GM18951 (cell line): ENCODE data around the gene ADAM22.

Experiments
- POLR2A ChIP-seq: IDR thresholded peaks from 4 replicates; pipeline ENCODE4 v1.6.1; 2011; ENCODE audit warnings: mild to moderate bottlenecking; ENCODE audit not compliant: insufficient read length, insufficient read depth; ENCODE audit errors: extremely low read depth
- in situ Hi-C: fragments of 300-500 bp; cut with MboI; formaldehyde crosslinking; loops from one replicate; pipeline ENCODE4 v1.12.0; 2022; ENCODE audit warnings: low sequenced_read_pairs, mixed read lengths, inconsistent platforms; ENCODE audit not compliant: unreplicated experiment

Gene ADAM22

DNA sequence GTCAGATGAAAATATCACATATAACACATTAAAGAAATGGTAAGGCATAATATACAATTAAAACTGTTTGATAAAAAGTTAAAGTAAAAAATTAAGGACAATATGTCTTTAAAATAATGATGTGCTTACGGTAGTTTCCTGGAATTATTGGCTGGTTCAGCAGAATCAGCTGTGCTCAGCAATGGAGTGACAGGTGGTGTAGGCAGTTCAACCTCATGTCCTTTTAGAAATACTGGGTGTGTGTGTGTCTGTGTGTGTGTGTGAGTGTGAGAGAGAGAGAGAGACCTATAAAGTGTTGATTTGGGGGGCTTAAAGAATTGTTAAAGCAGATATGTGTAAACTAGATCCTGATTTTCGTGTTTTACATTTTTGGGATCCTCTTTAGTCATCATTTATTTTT lies 141.2 kb downstream of the ADAM22 start:
- TF ChIP-seq POLR2A: no peak
- in situ Hi-C loops: no loop called here

- in situ Hi-C loops: no loop called here
- TF ChIP-seq POLR2A: no peak
Observed at GRCh38 chr7:88083883-88084282, 149.8 kb downstream of the ADAM22 start.

DNA sequence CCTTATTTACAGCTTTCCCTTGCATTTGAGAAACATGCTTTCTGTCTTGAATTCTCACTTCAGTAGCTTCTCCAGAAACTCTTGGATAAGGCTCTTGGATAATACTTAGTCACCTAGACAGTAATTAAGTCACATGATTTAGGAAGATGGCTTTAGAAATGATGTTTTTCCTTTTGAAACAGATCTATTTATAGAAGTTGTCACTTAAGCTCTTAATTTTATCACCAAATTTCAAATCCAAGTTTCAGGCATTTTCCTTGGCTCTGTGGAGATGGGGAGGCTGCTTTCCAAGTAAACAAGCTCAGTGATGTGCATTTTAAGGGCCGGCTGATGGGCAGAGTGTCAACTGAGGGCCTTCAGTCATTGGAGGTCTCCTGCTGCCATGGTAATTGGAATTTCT lies 155.5 kb downstream of the ADAM22 start:
- in situ Hi-C loops: no loop called here
- TF ChIP-seq POLR2A: no peak

- no peak for TF ChIP-seq POLR2A
- in situ Hi-C loops: no loop called here
Observed at GRCh38 chr7:88090240-88090639, 156.2 kb downstream of the ADAM22 start.

DNA sequence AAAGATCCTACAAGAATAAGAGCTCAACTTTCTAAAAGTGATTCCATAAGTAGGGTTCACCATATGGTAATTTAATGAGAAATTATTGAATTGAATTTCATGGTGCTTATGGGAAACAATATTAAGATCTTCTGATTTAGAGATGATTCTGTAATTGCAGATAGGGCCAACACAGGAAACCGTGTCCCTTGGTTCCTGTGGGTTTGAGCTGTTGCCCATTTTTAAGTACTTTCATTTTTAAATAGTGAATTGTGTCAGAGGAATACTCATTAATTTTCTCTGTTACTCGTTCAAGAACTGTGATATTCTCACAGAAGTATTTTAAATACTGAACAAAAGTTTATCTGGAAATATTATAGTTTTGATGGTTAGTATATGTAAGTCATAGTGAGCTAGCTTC lies 156.6 kb downstream of the ADAM22 start:
- TF ChIP-seq POLR2A: no peak
- in situ Hi-C loops: no loop called here

DNA sequence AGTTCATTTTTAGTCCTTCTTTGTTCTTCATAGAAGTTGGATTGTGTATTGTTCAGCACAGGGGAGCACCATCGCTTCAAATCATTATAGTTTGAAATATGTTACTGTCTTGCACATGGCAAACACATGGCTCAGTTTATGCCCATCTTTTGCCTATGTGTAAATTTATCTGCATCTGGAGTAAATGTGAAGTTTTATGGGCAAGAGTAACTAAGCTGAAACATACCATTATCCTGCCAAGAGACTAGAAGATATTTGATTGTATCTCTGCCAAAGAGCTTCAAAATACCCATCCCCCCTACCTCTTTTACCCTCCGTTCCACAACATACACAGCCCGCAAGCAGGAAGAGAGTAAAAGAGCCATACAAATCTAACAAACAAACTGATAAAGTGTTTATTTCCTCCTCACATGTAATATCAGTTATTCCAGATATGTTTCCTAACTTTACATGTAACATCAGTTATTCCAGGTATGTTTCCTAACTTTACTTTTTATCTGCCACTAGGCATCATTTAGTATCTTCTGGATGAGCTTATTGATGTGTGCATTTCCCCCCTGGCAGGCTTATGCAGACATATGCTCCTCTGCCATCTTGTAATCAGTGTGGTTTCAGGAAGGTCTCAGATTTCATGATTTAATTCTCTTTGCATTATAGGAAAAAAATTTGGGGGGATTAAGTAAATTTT lies 158.1 kb downstream of the ADAM22 start:
- no peak for TF ChIP-seq POLR2A
- in situ Hi-C loops: no loop called here

DNA sequence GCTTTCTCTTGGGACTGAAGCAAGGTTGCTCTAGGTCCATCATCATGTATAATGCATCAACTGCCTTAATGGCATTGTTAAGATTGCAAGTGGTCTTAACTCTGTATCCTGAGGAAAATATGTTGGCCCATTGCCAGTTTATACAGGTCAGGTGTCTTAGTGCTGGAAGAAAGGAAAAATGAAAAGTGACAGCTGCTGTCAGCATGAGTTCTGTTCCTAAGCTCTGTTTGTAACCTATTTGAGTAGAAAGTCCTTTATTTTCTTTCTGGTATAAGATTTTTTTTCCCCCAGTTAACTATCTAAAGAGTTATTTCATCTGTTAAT lies 158.6 kb downstream of the ADAM22 start:
- in situ Hi-C loops: no loop called here
- no peak for TF ChIP-seq POLR2A

DNA sequence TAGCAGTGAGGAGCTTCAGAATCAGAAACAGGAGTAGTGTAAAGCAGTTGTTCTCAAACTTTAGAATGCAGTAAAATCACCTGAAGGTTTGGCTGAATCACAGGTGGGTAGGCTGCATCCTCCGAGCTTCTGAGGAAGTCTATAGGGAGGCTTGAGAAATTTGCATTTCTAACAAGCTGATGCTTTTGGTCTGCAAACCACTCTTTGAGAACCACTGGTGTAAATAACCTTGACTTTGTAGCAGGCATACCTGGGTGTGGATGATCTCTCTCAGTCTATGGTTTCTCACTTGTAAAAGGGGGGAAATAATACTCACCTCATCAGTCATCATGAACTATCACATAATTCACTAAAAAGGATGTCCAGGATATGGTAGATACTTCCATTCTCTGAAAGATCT lies 167.7 kb downstream of the ADAM22 start:
- TF ChIP-seq POLR2A: no peak
- in situ Hi-C loops: no loop called here

DNA sequence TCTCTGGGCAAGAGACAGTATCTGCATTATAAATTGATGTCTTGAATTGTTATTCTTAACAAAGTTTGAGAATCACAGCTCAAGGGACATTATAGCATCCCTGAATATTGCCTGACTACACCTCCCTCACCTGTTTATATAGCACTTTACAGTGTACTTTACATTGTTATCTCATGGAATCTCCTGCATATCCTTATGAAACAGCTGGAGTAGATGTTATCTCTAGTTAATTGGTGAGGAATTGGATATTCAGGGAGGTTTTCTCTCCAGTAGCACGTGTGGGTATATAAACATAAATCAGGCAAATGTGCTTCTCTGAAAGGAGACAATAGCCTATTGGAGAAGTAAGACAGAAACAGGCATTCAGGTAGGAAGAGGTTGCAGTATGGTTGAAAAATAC lies 168.6 kb downstream of the ADAM22 start:
- TF ChIP-seq POLR2A: no peak
- in situ Hi-C loops: no loop called here

- no peak for TF ChIP-seq POLR2A
- in situ Hi-C loops: no loop called here
Observed at GRCh38 chr7:88104732-88105131, 170.7 kb downstream of the ADAM22 start.

- TF ChIP-seq POLR2A: no peak
- in situ Hi-C loops: no loop called here
Observed at GRCh38 chr7:88105231-88105630, 171.2 kb downstream of the ADAM22 start.

GRCh38 chr7:88106434-88106833 lies 172.4 kb downstream of the ADAM22 start:
- in situ Hi-C loops: no loop called here
- TF ChIP-seq POLR2A: no peak

- in situ Hi-C loops: loop anchor here (5.0 kb wide), 1 partner anchor 307 kb away; no protein-coding TSS in a partner anchor
Observed at GRCh38 chr7:88109612-88110011, 175.6 kb downstream of the ADAM22 start.

DNA sequence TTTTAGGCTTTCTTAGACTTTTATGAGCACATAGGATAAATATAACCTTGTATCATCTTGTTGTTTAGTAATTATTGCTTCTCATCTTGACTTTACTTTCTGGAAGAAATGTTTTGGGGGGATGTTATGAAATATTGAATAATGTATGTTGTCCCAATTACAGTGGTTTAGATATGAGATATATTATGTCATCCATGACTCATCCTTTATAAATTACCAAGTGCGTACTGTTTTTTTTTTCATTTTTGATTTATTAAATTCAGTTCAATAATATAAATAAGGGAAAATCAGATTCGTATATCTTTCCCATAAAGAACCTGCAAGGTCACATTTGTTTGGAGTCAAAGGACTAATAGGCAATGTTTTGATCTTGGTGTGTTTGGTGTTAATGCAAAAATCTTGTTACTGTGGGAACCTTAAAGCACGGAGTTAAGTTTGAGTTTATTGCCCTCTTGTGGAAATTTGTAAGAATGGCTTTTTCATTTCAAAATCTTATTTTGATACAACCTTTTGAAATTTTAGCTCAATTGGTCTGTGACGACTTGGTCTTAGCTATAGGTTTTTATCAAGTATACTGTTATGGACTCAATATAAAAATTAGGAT lies 177.2 kb downstream of the ADAM22 start:
- no peak for TF ChIP-seq POLR2A
- in situ Hi-C loops: loop anchor here (5.0 kb wide), 1 partner anchor 309 kb away; no protein-coding TSS in a partner anchor

More at GRCh38 chr7:88109612-88110011, 175.6 kb downstream of the ADAM22 start:
- no peak for TF ChIP-seq POLR2A
